WTC11 (cell line): ENCODE results near the gene SEC14L6. TPM values are rescaled to one million over a fixed set of nuclear protein-coding genes. Genes with fewer than 3 reads are reported as not detected.

Experiments
- ATAC-seq: fragments of 200-7000 bp; cut with Tn5 transposase; 2 replicates; pipeline ENCODE4 v1.10.0; 2021; ENCODE audit warnings: mild to moderate bottlenecking, moderate library complexity
- CTCF ChIA-PET: fragments of 300-600 bp; sonication (Branson Sonifier 250); formaldehyde crosslinking; loops from one replicate; lab custom pipeline; 2021; ENCODE audit warnings: antibody characterized with exemption; lab: Charles Lee
- POLR2A ChIA-PET: fragments of 350-600 bp; sonication (Branson Sonifier 250); formaldehyde crosslinking; loops from one replicate; lab custom pipeline; 2021; ENCODE audit warnings: antibody characterized with exemption; lab: Charles Lee
- DNase-seq: peaks from one replicate; pipeline ENCODE4 v3.0.0; 2021; ENCODE audit warnings: low spot score
- H3K27ac Mint-ChIP-seq: 2 replicates; pipeline ENCODE4 v1.8.0; 2021; ENCODE audit warnings: mixed read lengths
- H3K27me3 Mint-ChIP-seq: 2 replicates; pipeline ENCODE4 v1.8.0; 2021; ENCODE audit warnings: low read depth, mild to moderate bottlenecking, moderate library complexity, mixed read lengths
- H3K36me3 Mint-ChIP-seq: 2 replicates; pipeline ENCODE4 v1.8.0; 2021; ENCODE audit warnings: mixed read lengths
- H3K4me1 Mint-ChIP-seq: 2 replicates; pipeline ENCODE4 v1.8.0; 2022; ENCODE audit warnings: mixed read lengths
- H3K4me3 Mint-ChIP-seq: 2 replicates; pipeline ENCODE4 v1.8.0; 2021; ENCODE audit warnings: mild to moderate bottlenecking, moderate library complexity, mixed read lengths
- H3K9me3 Mint-ChIP-seq: 2 replicates; pipeline ENCODE4 v1.8.0; 2021; ENCODE audit warnings: mixed read lengths
- ATF1 ChIP-seq: sonication (generic); formaldehyde crosslinking; IDR thresholded peaks from 2 replicates; pipeline ENCODE4 v1.8.1; 2023; ENCODE audit warnings: mild to moderate bottlenecking, moderate library complexity, missing genetic modification reagents
- ESRRA ChIP-seq: sonication (generic); formaldehyde crosslinking; IDR thresholded peaks from 2 replicates; pipeline ENCODE4 v1.8.1; 2022; ENCODE audit warnings: mild to moderate bottlenecking, missing genetic modification reagents, borderline replicate concordance
- ETV6 ChIP-seq: sonication (generic); formaldehyde crosslinking; IDR thresholded peaks from 2 replicates; pipeline ENCODE4 v1.8.1; 2022; ENCODE audit warnings: mild to moderate bottlenecking, missing genetic modification reagents
- FOXK1 ChIP-seq: sonication (generic); formaldehyde crosslinking; IDR thresholded peaks from 2 replicates; pipeline ENCODE4 v1.8.0; 2022; ENCODE audit warnings: mild to moderate bottlenecking, moderate library complexity, missing genetic modification reagents
- GTF2I ChIP-seq: fragments of 250-450 bp; sonication (Bioruptor Pico); conservative IDR thresholded peaks from 2 replicates; pipeline ENCODE4 v1.4.0; 2021; ENCODE audit warnings: mild to moderate bottlenecking
- JAZF1 ChIP-seq: fragments of 250-450 bp; sonication (Bioruptor Pico); IDR thresholded peaks from 2 replicates; pipeline ENCODE4 v1.9.0; 2021; ENCODE audit warnings: moderate library complexity, mild to moderate bottlenecking, inconsistent platforms
- NFATC4 ChIP-seq: fragments of 250-450 bp; sonication (Bioruptor Pico); IDR thresholded peaks from 2 replicates; pipeline ENCODE4 v1.9.0; 2021; ENCODE audit warnings: mild to moderate bottlenecking
- OVOL2 ChIP-seq: fragments of 250-450 bp; sonication (Bioruptor Pico); IDR thresholded peaks from 2 replicates; pipeline ENCODE4 v1.9.0; 2021; ENCODE audit warnings: mild to moderate bottlenecking, borderline replicate concordance
- RELA ChIP-seq: sonication (generic); formaldehyde crosslinking; IDR thresholded peaks from 2 replicates; pipeline ENCODE4 v1.8.1; 2022; ENCODE audit warnings: missing genetic modification reagents, mild to moderate bottlenecking, borderline replicate concordance
- RORB ChIP-seq: fragments of 250-450 bp; sonication (Bioruptor Pico); IDR thresholded peaks from 2 replicates; pipeline ENCODE4 v1.9.0; 2021; ENCODE audit warnings: mild to moderate bottlenecking
- ZNF138 ChIP-seq: sonication (generic); formaldehyde crosslinking; conservative IDR thresholded peaks from 2 replicates; pipeline ENCODE4 v1.8.1; 2022; ENCODE audit warnings: mild to moderate bottlenecking, moderate library complexity, missing genetic modification reagents
- ZNF232 ChIP-seq: sonication (generic); formaldehyde crosslinking; IDR thresholded peaks from 2 replicates; pipeline ENCODE4 v1.8.0; 2022; ENCODE audit warnings: mild to moderate bottlenecking, missing genetic modification reagents
- ZNF317 ChIP-seq: sonication (generic); formaldehyde crosslinking; IDR thresholded peaks from 2 replicates; pipeline ENCODE4 v1.8.1; 2023; ENCODE audit warnings: low read depth, mild to moderate bottlenecking, moderate library complexity, missing genetic modification reagents, borderline replicate concordance
- total RNA-seq: library from RNA; stranded (reverse); gene quantifications from 3 replicates; pipeline ENCODE4 v1.2.3, GENCODE V29; 2021
- TF ChIP-seq, protein P1 (sequence below): sonication (generic); formaldehyde crosslinking; IDR thresholded peaks from 2 replicates; pipeline ENCODE4 v1.8.1; 2023; ENCODE audit warnings: mild to moderate bottlenecking, missing genetic modification reagents
- TF ChIP-seq, protein P2 (sequence below): sonication (generic); formaldehyde crosslinking; IDR thresholded peaks from 2 replicates; pipeline ENCODE4 v1.8.1; 2022; ENCODE audit warnings: low read depth, mild to moderate bottlenecking, moderate library complexity, missing genetic modification reagents, borderline replicate concordance
- TF ChIP-seq, protein P3 (sequence below): sonication (generic); formaldehyde crosslinking; IDR thresholded peaks from 2 replicates; pipeline ENCODE4 v1.8.0; 2022; ENCODE audit warnings: mild to moderate bottlenecking, missing genetic modification reagents
- TF ChIP-seq, protein P4 (sequence below): sonication (generic); formaldehyde crosslinking; IDR thresholded peaks from 2 replicates; pipeline ENCODE4 v1.8.0; 2023; ENCODE audit warnings: mild to moderate bottlenecking, missing genetic modification reagents
- TF ChIP-seq, protein P5 (sequence below): sonication (generic); formaldehyde crosslinking; IDR thresholded peaks from 2 replicates; pipeline ENCODE4 v1.8.1; 2023; ENCODE audit warnings: mild to moderate bottlenecking, missing genetic modification reagents, moderate library complexity

The SEC14L6 gene
- total RNA-seq, 1 experiment from 2014 or later = 1.6 TPM

DNA sequence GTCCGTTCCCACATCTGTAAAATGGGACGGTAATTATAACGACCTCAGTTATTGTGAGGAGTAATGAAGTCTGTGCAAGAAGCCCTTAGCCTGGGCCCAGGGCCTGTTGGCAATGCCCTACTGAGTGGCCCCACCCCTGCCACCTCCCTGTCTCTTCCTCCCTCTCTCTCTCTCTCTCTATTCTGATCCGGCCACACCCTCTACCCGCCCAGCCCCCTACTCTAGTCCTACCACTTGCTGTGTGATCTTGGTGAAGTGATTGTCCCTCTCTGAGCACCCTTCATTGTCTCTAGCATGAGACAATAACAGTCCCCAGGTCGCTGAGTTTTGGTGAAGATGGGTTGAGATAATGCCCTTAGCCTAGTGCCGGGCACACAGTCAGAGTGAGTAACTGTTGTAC lies 7.4 kb upstream of the SEC14L6 start:
- Mint-ChIP-seq H3K4me1 (peaks cover 17% of the 10 kb centered on the region), H3K36me3 (no peaks in the 10 kb centered on the region), H3K27me3 (no peaks in the 10 kb centered on the region), H3K4me3 (no peak overlapping the region), H3K9me3 (no peaks in the 10 kb centered on the region), H3K27ac (no peak overlapping the region)
- DNase-seq = no peak
- ATAC-seq = no peak
- ChIA-PET CTCF (interaction anchor here (0.9 to 1.5 kb wide), 3 partner anchors 14 to 266 kb away, joined by 3 read pairs; no protein-coding TSS in a partner anchor), POLR2A (no interaction called here)
- TF ChIP-seq, protein P1, sequence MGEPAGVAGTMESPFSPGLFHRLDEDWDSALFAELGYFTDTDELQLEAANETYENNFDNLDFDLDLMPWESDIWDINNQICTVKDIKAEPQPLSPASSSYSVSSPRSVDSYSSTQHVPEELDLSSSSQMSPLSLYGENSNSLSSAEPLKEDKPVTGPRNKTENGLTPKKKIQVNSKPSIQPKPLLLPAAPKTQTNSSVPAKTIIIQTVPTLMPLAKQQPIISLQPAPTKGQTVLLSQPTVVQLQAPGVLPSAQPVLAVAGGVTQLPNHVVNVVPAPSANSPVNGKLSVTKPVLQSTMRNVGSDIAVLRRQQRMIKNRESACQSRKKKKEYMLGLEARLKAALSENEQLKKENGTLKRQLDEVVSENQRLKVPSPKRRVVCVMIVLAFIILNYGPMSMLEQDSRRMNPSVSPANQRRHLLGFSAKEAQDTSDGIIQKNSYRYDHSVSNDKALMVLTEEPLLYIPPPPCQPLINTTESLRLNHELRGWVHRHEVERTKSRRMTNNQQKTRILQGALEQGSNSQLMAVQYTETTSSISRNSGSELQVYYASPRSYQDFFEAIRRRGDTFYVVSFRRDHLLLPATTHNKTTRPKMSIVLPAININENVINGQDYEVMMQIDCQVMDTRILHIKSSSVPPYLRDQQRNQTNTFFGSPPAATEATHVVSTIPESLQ (CRISPR knock-in tag) = no peak
- no peak for TF ChIP-seq OVOL2 (CRISPR knock-in tag)
- no peak for TF ChIP-seq RORB (CRISPR knock-in tag)

DNA sequence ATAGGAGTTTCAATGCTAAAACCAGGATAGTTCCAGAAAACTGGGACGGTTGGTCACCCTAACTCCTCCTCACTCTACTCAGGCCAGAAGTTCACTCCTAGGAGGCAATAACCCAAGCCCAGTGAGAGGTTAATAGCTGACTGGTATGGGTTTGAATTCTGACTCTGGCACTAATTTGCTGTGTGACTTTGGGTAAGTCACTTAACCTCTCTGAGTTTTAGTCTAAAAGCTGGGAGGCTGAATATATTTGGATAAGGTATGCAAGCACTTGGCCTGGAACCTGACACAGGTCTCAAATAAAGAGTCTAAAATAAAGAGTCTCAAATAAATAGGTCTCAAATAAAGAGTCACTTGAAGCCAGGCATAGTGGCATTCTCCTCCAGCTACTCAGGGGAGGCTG lies 6.2 kb upstream of the SEC14L6 start:
- ChIA-PET POLR2A (no interaction called here), CTCF (interaction anchor here (0.7 to 1.5 kb wide), 3 partner anchors 15 to 265 kb away, joined by 3 read pairs; no protein-coding TSS in a partner anchor)
- Mint-ChIP-seq H3K9me3 (no peaks in the 10 kb centered on the region), H3K27me3 (no peaks in the 10 kb centered on the region; the same call in 1 of the 2 replicates), H3K27ac (no peak overlapping the region), H3K4me3 (no peak overlapping the region), H3K4me1 (peaks cover 17% of the 10 kb centered on the region), H3K36me3 (no peaks in the 10 kb centered on the region)
- TF ChIP-seq ZNF317 (CRISPR knock-in tag) (no peak), RELA (no peak), OVOL2 (CRISPR knock-in tag) (no peak), GTF2I (CRISPR knock-in tag) (no peak), ETV6 (CRISPR knock-in tag) (no peak), ZNF138 (CRISPR knock-in tag) (no peak), JAZF1 (CRISPR knock-in tag) (no peak), FOXK1 (no peak), ZNF232 (CRISPR knock-in tag) (no peak), ATF1 (CRISPR knock-in tag) (no peak), ESRRA (no peak), NFATC4 (no peak)
- TF ChIP-seq, protein P2, sequence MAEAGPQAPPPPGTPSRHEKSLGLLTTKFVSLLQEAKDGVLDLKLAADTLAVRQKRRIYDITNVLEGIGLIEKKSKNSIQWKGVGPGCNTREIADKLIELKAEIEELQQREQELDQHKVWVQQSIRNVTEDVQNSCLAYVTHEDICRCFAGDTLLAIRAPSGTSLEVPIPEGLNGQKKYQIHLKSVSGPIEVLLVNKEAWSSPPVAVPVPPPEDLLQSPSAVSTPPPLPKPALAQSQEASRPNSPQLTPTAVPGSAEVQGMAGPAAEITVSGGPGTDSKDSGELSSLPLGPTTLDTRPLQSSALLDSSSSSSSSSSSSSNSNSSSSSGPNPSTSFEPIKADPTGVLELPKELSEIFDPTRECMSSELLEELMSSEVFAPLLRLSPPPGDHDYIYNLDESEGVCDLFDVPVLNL (CRISPR knock-in tag) = no peak
- TF ChIP-seq, protein P3, sequence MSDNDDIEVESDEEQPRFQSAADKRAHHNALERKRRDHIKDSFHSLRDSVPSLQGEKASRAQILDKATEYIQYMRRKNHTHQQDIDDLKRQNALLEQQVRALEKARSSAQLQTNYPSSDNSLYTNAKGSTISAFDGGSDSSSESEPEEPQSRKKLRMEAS (CRISPR knock-in tag) = no peak
- TF ChIP-seq, protein P4, sequence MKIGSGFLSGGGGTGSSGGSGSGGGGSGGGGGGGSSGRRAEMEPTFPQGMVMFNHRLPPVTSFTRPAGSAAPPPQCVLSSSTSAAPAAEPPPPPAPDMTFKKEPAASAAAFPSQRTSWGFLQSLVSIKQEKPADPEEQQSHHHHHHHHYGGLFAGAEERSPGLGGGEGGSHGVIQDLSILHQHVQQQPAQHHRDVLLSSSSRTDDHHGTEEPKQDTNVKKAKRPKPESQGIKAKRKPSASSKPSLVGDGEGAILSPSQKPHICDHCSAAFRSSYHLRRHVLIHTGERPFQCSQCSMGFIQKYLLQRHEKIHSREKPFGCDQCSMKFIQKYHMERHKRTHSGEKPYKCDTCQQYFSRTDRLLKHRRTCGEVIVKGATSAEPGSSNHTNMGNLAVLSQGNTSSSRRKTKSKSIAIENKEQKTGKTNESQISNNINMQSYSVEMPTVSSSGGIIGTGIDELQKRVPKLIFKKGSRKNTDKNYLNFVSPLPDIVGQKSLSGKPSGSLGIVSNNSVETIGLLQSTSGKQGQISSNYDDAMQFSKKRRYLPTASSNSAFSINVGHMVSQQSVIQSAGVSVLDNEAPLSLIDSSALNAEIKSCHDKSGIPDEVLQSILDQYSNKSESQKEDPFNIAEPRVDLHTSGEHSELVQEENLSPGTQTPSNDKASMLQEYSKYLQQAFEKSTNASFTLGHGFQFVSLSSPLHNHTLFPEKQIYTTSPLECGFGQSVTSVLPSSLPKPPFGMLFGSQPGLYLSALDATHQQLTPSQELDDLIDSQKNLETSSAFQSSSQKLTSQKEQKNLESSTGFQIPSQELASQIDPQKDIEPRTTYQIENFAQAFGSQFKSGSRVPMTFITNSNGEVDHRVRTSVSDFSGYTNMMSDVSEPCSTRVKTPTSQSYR (CRISPR knock-in tag) = no peak
- TF ChIP-seq, protein P5, sequence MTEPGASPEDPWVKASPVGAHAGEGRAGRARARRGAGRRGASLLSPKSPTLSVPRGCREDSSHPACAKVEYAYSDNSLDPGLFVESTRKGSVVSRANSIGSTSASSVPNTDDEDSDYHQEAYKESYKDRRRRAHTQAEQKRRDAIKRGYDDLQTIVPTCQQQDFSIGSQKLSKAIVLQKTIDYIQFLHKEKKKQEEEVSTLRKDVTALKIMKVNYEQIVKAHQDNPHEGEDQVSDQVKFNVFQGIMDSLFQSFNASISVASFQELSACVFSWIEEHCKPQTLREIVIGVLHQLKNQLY = no peak
- no peak for DNase-seq
- ATAC-seq = no peak
